Sigmoid colon (tissue), 4 donors: Measurements from ENCODE around the gene UBL7.

Source experiments
- EP300 ChIP-seq, 4 donors: sonication (generic); formaldehyde crosslinking; IDR thresholded peaks; one replicate each; pipeline ENCODE4 v1.6.1; 2017; ENCODE audit warnings: antibody characterized with exemption in 4 of 4
- POLR2A ChIP-seq, 2 donors: fragments of 450-650 bp; IDR thresholded peaks; one replicate each; pipeline ENCODE4 v1.6.1; 2016; ENCODE audit warnings: antibody characterized with exemption in 2 of 2, mild to moderate bottlenecking in 2 of 2, moderate library complexity in 2 of 2
- POLR2AphosphoS5 ChIP-seq, 4 donors: sonication (generic); formaldehyde crosslinking; IDR thresholded peaks; one replicate each; pipeline ENCODE4 v1.6.1; 2017; ENCODE audit warnings: antibody characterized with exemption in 4 of 4
- TF ChIP-seq, protein P1 (sequence below), 4 experiments: fragments of 450-650 bp in 3 of 4; fragments of 200-600 bp in 1 of 4; IDR thresholded peaks; one replicate each; pipeline ENCODE4 v1.5.1; 2016 to 2019; ENCODE audit warnings: antibody characterized with exemption in 4 of 4, mild to moderate bottlenecking in 3 of 4, moderate library complexity in 2 of 4

DNA sequence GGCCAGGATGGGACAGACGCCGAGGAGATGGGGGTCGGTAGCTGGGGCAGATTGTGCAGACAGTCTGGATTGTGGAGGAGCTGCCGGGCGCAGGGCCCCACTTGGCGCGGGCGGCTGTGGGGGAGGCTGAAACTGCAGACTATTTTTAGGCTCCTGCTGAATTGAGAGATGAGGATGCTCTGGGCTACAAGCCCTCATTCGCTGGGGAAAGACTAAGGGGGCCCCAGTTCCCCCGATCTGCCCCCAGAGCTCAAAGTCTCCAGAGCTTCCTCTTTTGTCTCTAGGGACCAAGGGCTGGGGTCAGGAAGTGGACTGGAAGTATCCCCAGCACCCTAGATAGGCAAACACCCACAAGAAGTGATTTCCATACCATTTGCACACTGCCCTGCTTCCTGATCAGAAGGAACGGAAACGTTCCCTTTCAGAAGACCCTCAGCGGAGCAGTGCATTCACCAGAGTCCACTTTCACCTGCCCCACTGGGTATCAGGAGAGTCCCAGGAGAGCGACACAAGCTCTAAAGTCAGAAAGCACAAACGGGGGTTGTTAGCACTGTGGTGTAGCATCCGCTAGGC, 56.9 kb downstream of the UBL7 start:
- TF ChIP-seq, protein P1, sequence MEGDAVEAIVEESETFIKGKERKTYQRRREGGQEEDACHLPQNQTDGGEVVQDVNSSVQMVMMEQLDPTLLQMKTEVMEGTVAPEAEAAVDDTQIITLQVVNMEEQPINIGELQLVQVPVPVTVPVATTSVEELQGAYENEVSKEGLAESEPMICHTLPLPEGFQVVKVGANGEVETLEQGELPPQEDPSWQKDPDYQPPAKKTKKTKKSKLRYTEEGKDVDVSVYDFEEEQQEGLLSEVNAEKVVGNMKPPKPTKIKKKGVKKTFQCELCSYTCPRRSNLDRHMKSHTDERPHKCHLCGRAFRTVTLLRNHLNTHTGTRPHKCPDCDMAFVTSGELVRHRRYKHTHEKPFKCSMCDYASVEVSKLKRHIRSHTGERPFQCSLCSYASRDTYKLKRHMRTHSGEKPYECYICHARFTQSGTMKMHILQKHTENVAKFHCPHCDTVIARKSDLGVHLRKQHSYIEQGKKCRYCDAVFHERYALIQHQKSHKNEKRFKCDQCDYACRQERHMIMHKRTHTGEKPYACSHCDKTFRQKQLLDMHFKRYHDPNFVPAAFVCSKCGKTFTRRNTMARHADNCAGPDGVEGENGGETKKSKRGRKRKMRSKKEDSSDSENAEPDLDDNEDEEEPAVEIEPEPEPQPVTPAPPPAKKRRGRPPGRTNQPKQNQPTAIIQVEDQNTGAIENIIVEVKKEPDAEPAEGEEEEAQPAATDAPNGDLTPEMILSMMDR (IDR thresholded peaks at IDR 0.05): no peak
- TF ChIP-seq POLR2A (IDR thresholded peaks at IDR 0.05): no peak
- no peak for TF ChIP-seq EP300 (IDR thresholded peaks at IDR 0.05)
- no peak for TF ChIP-seq POLR2AphosphoS5 (IDR thresholded peaks at IDR 0.05)
